Stromal cell of bone marrow (primary cell): ENCODE measurements around the gene PLA2G6.

ENCODE experiments used
- DNase-seq: peaks from one replicate; pipeline ENCODE4 v3.0.0-alpha.2; 2012; ENCODE audit warnings: low read depth

PLA2G6 gene

DNA sequence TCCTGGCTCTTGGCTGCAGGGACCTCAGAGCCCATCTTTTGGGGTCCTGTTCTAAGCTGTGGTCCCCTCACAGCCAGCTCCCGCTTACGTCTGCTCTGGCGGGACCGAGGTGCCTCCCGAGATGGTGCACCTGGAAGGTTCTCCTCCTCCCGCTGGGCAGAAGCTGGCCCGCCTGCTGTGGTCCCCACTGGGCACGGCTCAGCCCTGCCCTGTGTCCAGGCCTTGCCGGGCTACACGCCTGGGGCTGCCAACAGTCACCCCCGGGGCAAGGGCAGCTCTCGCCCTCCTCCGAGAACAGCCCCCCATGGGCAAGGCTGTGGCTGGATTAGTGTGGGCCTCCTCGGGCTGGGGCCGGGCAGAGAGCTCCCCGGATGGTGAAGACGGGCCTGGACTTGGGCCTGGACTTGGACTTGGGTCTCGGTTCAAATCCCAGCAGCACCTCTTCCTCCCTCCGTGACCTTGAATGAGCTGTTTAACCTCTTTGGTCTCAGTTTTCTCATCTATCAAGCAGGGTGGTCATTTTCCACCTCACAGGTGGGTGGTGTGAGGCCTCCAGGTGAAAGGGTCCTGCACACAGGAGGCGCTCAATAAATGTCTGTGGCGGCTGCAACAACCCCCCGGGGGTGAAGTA is 72.1 kb downstream of the PLA2G6 start:
- no peak for DNase-seq

DNA sequence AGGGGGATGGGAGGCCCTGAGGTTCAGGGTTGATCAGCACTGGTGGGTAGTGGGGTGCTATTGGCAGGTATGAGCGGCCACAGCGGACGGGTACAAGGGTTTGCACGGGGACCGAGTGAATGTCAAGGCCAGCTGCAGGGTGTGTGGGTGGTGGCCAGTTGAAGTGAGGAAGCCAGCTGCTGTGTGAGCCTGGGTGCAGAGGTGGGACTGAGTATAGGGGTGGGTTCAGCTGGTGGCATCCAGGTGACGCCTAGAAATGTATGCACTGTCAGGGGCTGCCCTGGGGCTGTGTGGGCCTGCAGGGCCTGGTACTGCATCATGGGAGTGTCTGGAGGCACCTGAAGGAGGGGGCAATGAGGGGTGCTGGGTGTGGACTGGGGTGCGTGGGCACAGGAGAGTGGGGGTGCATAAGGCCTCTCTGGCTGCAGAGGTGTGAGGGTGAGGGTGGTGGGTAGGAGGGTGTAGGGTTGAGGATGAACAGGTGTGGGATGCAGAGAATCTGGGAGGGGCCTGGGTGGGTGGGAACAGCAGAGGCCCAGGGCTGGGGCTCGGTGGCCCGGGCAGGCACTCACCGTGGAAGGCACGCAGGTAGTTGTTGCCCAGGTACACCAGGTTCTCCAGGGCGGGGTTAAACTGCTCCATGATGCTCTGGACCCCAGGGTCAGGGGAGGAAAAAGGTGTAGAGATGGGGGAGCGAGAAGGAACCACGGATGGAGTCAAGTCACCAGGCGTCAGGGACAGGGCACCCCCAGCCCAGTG is 72.9 kb downstream of the PLA2G6 start:
- no peak for DNase-seq

DNA sequence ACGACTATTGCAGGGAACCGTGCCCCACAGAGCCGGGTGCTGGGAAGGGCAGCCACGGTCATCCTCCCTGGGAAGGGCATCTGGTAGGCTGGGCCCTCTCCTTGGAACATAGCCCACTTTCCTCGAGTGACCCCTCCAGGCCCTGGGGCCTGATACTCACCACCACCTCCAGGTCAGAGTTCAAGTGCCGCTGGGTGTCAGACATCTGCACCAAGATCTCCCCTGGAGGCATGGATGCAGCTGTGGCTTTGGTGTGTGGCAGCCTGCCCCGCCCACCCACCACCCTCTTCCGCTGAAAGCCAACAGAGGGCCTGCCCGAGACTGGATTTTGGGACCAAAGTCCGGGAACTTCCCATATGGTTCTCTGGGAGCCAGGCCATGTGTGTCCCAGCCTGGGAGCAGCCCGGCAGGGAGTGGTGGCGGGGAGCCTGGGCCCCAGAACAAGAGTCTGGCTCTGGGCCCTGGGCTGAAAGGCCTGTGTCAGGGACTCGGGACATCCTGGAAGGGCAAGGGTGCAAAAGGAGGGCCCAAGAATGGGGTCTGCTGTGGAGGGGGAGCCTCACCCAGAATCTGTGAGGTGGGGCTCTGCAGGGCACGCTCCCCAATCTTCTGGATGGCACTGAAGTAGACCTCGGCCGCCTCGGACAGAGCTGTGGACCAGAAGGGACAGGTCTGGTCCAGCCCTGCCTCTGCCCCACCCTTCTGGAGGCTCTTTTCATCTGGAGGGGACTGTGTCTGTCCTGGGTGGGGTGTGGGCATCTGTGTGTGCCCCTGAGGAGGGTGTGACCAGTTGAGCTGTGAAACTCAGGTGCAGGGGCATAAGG is 73.7 kb downstream of the PLA2G6 start:
- DNase-seq: no peak

DNA sequence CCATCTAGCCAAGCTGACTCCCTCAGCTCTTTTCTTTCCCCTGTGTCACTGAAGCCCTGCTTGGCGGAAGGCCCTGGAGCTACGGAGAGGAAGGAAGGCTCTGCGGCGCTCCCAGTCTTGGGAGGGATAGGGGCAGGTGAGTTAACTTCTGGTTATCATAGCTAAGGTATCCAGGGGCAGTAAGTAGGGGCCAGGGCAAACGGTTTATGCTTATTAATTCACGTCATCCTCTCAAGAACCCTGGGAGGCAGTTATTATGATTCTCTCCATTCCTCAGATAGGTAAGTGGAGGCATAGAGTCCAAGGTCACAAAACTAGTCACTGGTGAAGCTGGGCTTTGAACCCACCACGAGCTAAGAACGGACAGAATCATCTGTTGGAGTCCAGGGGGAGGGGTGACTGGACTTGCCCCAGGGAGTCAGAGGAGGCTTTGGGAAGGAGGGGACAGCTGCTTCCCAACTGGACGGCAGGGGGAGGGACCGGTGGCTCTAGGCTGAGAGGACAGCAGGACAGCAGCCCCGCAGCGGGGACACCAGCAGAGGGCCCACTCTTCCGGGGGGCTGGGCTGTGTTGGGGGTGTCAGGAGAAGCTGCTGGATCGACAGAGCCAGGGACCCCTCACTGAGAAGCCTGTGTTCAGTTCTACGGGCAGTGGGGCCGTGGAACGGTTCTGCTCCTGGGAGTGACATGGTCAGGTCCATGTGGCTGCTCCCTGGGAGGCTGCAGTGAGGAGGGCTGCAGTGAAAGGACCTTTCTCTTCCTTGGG is 74.6 kb downstream of the PLA2G6 start:
- DNase-seq: no peak

DNA sequence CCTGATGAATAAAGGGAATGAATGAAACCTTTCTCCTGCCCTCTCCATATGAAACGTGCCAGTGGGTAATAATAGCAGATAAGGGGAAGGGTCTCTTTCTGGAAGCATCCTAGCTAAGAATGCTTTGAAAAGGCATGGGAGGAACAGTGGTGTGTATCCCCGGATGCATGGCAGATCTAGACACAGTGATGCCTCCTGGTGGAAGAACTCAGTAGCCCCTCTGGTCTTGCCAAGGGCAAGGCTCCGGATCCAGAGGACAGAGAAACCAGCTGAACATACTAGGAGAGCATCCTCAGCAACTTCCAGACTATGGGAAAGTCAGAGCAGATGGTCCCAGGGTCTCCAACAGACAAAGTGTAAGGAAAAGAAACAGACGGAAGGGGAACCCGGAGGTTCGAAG is 77.5 kb downstream of the PLA2G6 start:
- DNase-seq: no peak

DNA sequence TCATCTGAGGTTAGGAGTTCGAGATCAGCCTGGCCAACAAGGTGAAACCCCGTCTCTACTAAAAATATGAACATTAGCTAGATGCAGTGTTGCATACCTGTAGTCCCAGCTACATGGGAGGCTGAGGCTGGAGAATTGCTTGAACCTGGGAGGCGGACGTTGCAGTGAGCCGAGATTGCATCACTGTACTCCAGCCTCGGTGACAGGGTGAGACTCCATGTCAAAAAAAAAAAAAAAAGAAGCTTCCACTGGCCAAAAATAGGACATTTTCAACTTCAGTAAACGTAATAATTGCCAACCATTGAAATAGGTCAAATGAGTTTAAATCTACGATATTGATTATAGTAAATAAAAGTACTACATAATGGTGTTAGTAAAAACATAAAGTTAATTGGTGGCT is 78.0 kb downstream of the PLA2G6 start:
- DNase-seq: no peak

DNA sequence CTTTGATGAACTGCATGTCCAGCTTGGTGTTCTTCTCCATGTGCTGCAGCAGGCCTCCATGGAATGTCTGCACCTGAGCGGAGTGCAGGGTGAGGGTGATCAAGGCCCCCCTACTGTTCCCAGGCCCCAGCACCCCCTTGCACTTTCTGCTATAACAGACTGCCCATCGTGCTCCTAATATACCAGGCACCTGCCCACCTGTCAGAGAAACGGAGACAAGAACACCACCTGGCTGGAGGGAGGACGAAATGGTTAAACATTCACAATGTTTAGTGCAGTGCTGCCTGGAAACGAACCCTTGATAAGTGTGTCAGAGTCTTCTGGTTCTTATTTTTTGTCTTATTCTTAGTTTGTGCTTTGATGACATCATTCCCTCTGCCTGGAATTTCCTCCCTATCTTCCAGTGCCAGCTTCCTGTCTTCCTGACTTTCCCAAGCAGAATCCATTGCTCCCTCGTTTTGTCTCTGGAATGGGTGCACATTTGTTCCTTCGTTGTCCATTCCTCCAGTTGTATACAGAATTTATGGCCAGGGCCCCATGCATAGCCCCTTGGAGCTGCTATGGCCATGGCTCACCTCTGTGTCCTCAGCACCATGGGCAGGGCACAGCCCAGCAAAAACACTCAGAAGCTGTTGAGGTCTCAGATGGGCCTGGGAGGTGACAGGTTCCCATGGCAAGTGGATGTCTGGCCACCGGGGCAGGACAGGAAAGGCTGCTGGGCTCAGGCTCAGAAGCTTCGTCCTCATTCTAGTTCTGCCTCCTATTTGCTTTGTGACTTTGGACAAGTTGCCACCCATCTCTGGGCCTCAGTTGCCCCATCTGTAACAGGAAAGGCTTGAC is 83.0 kb downstream of the PLA2G6 start:
- peak; percentile 45 for DNase-seq

DNA sequence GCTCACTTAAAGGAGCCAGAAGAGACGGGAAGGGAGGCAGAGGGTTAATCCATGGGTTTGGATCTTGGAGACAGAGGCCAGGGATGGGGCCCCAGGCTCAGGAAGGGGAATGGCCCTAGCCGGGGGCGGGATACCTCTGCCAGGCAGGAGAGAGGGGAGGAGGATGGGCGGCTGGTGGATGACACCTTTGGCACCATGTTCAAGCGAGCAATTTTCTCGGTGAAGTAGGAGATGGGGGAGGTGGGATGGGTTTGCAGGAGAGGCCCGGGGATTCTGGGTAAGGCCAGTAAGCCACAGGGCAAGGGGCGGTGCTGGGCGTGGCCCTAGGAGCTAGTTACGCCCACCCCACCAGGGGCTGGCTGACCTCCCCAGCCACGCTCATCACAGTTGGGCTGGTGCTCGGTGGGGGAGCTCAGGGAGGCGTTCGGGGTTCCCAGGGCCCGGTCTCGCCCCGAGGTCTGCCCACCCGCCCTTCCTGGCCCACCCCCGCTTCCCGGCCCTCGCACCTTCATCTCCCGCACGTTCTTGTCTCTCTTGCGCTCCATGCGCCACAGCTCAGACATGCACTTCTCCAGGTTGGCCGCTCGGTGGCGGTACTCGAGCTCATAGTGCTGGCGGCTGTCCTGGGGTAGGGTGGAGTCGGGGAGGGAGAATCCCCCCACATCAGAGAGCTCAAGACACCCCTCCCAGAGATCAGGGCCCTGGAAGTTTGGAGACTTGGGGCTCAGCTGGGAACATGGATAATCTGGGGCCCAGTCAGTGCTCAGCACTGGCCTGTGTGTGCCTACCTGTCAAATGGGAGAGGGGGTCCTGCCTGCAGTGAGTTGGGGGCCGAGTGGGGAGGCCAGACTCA is 83.8 kb downstream of the PLA2G6 start:
- no peak for DNase-seq

DNA sequence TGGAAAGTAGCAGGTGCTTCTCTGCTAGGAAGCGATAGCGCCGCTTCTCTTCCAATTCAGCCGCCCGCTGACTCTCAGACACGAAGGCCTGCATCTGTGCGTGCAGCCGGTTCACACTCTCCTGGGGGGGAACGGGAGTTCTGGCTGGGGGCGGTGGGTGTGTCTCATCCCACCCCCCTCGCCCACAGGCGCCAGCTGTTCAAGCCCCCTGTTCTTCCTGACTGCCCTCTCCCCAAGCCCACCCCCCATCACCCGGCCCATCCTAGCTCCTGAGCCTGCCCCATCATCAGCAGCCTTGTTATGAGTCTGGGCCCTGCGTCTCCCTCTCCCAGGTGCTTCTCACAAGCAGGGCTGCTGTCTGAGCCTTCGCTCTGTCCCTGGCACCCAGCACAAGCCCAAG is 84.6 kb downstream of the PLA2G6 start:
- DNase-seq: no peak

DNA sequence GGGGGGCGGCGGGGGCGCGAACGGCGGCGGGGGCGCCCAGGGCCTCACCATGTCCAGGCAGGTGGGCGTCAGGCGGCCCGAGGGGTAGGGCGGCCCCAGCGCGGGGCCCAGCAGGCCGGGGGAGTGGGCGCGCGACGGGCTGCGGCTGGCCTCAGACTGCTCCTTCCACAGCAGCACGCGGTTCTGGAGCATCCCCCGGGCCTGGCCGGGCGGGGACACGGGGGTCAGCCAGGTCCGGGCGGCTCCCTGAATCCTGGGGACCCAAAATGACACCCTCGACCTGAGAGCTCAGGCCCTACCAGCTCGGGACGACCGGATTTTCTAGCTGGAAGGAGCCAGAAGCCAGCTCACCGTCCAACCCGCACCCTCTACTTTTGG is 92.2 kb downstream of the PLA2G6 start:
- DNase-seq: no peak

DNA sequence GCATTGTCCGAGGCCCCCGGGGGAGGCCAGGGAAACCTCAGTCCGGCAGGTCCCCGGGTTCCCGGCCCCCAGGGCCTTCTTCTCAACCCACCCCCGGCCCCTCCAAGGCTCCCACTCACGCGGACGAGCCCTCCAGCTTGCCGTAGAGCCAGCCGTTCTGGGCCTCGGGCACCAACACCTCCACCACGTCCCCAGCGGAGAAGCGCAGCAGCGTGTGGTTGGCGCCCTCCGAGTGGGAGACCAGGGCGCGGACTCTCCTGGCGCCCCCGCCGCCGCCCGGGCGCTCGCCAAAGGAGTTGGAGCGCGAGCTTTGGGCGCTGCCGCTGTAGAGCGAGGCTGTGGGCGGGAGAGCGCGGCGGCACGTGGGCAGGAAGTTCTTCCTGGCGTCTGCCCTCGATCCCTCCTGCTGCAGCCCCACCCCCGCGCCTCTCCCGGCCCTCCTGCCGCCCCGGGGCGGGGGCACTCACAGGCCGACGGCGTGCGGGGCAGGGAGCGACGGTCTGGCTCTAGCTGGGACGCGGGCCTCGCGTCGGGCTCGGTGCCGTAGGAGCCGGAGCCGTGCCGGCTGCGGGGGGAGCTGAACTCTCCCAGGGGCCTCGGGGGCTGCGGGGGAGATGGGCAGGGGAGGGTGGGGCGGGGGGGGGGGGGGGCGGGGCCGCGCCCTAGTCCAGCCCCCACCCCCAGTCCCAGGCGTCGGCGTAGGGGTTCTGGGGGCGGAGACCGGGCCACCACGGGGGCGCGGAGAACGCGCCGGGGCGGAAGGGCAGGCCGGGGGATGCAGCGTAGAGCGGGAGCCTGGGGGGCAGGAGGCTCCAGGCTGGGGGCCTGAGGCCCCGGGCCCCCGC is 92.8 kb downstream of the PLA2G6 start:
- no peak for DNase-seq

DNA sequence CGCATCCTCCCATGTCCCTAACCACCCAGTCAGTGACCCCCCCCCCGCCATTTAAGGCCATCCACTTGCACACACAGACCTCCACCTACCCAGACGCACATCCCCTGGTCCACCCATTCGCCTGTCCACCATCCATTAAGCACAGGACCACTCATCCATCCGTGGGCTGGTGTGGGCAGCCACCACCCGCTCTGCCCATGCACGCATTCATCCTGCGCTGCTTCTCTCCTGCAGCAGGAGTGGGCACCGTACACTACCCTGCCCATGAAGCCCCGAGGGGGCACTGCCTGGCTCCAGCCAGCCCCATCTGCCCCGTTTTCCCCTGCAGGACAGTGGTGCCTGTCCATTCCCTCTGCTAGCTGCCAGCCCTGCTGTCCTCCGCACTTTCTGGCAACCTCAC is 93.8 kb downstream of the PLA2G6 start:
- no peak for DNase-seq

DNA sequence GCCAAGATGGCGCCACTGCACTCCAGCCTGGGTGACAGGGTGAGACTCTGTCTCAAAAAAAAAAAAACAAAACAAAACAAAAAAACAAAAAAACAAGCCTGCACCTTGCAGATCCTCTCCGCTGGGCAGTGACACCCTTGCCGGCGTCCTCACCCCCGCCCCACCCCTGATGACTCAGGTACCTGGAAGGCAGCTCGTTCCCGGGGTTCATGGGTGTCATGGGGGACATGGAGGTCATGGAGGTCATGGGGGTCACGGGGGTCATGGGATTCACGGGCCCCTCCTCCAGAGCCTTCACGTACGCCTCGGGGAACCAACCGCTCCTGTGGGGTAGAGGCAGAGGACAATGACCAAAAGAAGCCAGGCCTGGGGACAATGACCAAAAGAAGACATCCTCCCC is 94.7 kb downstream of the PLA2G6 start:
- no peak for DNase-seq

DNA sequence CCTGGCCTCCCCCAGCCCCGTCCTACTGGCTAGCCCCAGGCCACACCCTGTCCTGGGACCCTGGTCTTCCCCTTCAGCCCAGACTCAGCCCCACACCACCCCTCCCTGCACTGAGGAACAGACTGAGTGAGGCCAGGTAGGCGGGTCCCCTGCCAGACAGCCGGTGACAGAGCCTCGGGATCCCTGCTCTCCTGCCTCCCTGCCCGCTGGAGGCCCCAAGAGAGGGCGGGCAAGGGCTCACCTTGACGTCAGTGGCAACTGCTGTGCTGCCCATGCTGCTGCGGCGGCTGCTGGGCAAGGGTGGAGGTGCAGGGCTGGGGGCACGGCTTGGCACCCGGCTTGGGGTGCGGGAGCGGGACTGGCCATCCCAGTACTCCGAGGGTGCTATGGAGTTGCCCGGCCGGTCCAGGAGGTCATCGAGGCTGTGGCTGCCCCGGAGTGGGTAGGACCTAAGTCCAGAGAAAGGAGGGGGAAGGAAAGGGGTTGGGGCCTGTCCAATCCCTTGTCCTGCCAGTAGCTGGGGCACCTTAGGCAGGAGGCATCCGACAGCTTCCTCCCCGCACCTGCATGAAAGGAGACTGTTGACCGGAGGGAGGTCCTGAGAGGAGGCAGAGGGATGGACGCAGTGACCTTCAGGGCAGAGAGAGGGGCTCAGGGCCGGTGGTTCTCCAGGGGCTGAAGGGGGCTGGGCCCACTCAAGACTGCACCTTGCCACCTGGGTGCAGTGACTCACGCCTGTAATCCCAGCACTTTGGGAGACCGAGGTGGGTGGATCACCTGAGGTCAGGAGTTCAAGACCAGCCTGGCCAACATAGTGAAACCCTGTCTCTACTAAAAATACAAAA is 95.4 kb downstream of the PLA2G6 start:
- no peak for DNase-seq

DNA sequence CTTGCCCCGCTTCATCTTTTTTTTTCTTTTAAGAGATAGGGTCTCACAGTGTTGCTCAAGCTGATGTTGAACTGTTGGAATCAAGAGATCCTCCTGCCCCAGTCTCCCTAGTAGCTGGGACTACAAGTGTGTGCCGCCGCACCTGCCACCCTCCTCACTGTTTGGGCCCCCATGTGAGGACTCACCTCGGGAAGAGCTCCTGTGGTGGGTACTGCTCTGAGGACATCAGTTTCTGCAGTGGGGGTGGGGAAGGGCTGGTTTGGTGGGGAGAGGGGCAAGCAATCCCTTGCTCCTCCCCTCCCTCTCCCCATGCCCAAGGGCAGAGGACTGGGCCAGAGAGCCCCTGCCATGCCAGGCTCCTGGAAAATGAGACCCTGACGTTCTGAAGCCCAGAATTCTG is 96.1 kb downstream of the PLA2G6 start:
- DNase-seq: no peak

DNA sequence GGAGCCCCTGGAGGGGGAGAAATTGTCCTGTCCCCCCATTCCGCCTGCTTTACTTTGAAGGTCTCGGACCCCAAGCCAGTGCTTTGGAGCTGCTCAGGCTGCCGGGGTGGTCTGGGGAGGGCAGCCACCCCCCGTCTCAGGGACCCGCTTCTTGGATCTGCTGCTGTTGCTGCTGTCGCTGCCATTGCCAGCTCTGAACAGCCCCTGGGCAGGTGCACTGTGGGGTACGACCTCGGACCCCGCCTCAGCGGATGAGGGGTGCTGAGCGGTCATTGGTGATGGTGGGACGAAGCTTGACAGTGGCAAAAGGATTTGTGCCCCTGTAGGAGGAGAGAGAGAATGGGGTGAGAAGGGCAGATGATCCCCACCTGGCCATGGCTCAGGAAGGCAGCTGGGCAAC is 96.6 kb downstream of the PLA2G6 start:
- no peak for DNase-seq

DNA sequence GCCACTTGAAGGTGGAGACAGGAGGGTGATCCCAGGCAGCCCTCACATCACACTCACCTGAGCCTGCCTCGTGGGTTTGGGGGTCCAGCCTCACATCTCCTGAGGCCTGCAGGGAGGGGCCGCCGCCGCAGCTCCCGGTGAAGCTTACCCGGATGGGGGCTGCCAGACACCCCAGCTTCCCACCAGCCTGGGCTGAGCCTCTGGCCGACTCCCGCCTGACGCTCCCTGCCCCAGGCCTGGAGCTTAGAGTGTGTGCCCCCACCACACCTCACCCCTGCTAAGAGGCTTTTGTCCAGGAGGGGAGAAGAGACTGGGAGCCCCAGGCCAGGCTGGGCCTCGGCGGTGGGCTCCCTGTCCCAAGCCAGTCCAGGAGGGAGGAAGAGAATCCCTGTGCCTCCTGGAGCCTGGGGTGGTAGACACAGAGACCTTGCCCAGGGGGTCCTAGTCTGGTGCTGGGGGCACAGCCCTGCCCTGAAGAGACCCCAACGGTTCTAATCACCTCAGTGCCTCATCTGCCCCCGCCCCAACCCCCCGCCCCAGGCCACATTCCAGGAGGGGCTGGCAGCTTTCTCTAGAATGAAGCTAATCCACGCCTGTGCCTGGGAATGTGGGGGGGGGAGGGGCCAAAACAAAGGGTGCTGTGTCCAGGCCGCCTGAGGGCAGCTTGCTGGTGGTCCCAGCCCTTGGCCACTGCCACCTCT is 97.5 kb downstream of the PLA2G6 start, which contains the start of gene SLC16A8:
Gene SLC16A8, minus strand, starts transcription at position 254 of the 701 bp plus-strand sequence. CDS start 1,311 bp downstream, outside the sequence.
- no peak for DNase-seq
